HG03342 (cell line): ENCODE measurements around the gene SPAG5.

Experiments
- ATAC-seq: cut with Tn5 transposase; IDR thresholded peaks from one replicate; pipeline ENCODE4 v1.9.1; 2021; ENCODE audit warnings: mild to moderate bottlenecking, moderate library complexity; ENCODE audit not compliant: unreplicated experiment

The SPAG5 gene

GRCh38 chr17:28572259-28573039 lies 26.4 kb downstream of the SPAG5 start:
- no peak for ATAC-seq

GRCh38 chr17:28571361-28572122 lies 27.3 kb downstream of the SPAG5 start, which contains the start of gene PIGS:
Gene PIGS, minus strand, starts transcription at chr17:28571524. Its CDS starts 28 bp downstream, at chr17:28571496.
- peak; percentile 79 for ATAC-seq

- ATAC-seq: peak; percentile 17
Observed at GRCh38 chr17:28570716-28571360, 28.0 kb downstream of the SPAG5 start.

GRCh38 chr17:28569446-28569845 lies 29.4 kb downstream of the SPAG5 start:
- no peak for ATAC-seq

GRCh38 chr17:28567604-28568003 lies 31.2 kb downstream of the SPAG5 start:
- peak; percentile 34 for ATAC-seq

GRCh38 chr17:28563475-28563874 lies 35.4 kb downstream of the SPAG5 start:
- ATAC-seq: no peak

- no peak for ATAC-seq
Observed at GRCh38 chr17:28555022-28555421, 43.8 kb downstream of the SPAG5 start.

GRCh38 chr17:28554565-28554964 lies 44.3 kb downstream of the SPAG5 start:
- no peak for ATAC-seq

- no peak for ATAC-seq
Observed at GRCh38 chr17:28553000-28553505, 45.8 kb downstream of the SPAG5 start.

- ATAC-seq: peak; percentile 58
Observed at GRCh38 chr17:28552176-28552999, 46.4 kb downstream of the SPAG5 start, which contains the start of gene UNC119. Gene UNC119, minus strand, starts transcription at chr17:28552624. Its CDS starts 67 bp downstream, at chr17:28552557.

GRCh38 chr17:28551421-28552175 lies 47.2 kb downstream of the SPAG5 start:
- no peak for ATAC-seq

GRCh38 chr17:28550858-28551257 lies 48.0 kb downstream of the SPAG5 start:
- ATAC-seq: no peak

- peak; percentile 37 for ATAC-seq
Observed at GRCh38 chr17:28549236-28550132, 49.3 kb downstream of the SPAG5 start.

GRCh38 chr17:28548417-28549130 lies 50.3 kb downstream of the SPAG5 start:
- no peak for ATAC-seq

GRCh38 chr17:28547623-28548416 lies 51.0 kb downstream of the SPAG5 start:
- ATAC-seq: no peak

- no peak for ATAC-seq
Observed at GRCh38 chr17:28547096-28547622, 51.7 kb downstream of the SPAG5 start.
